ENCODE measurements around the gene SNED1.

SNED1 gene

GRCh38 chr2:241116606-241117560 lies 118.5 kb downstream of the SNED1 start:
- H3K4me3 ChIP-seq (ENCODE audit: low read depth, low read length): no peak overlapping the region
- no peak for TF ChIP-seq CTCF (IDR thresholded peaks at IDR 0.05; ENCODE audit: insufficient read depth, low read length, missing control alignments)
- ChIA-PET POLR2A (no interaction called here), CTCF (no interaction called here)
- DNase-seq (ENCODE audit: low read depth, low spot score): no peak

GRCh38 chr2:241118737-241119505 lies 120.5 kb downstream of the SNED1 start:
- ChIA-PET POLR2A (no interaction called here), CTCF (no interaction called here)
- TF ChIP-seq CTCF (IDR thresholded peaks at IDR 0.05; ENCODE audit: insufficient read depth, low read length, missing control alignments): no peak

GRCh38 chr2:241120440-241120839 lies 122.0 kb downstream of the SNED1 start:
- ChIA-PET POLR2A (no interaction called here), CTCF (interaction anchor here (1.0 kb wide), 2 partner anchors 9 to 206 kb away, joined by 3 to 4 read pairs; no protein-coding TSS in a partner anchor)
- H3K4me3 ChIP-seq (ENCODE audit: low read depth, low read length): no peak overlapping the region
- TF ChIP-seq CTCF (IDR thresholded peaks at IDR 0.05; ENCODE audit: insufficient read depth, low read length, missing control alignments): no peak
- DNase-seq (ENCODE audit: low read depth, low spot score): no peak

More at GRCh38 chr2:241118737-241119505, 120.5 kb downstream of the SNED1 start:
- H3K4me3 ChIP-seq (ENCODE audit: low read depth, low read length): no peak overlapping the region
- no peak for DNase-seq (ENCODE audit: low read depth, low spot score)

DNA sequence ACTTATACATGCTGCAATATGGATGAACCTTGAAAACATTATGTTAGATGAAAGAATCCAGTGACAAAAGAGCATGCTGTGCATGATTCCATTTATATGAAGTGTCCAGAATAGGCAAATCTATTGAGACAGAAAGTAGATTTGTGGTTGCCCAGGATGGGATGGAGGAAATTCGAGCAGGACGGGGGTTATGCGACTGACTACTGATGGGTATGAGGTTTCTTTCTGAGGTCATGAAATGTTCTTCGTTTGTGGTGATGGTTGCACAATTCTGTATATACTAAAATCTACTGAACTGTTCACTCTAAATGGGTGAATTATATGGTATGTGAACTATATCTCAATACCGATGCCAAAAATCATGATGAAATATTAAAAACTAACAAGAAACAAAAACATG lies 122.6 kb downstream of the SNED1 start:
- TF ChIP-seq CTCF (IDR thresholded peaks at IDR 0.05; ENCODE audit: insufficient read depth, low read length, missing control alignments): no peak
- POLR2A ChIA-PET: no interaction called here
- DNase-seq (ENCODE audit: low read depth, low spot score): no peak
- H3K4me3 ChIP-seq (ENCODE audit: low read depth, low read length): no peak overlapping the region
- CTCF ChIA-PET: interaction anchor here (1.0 to 1.1 kb wide), 4 partner anchors 9 to 207 kb away, joined by 3 to 4 read pairs (median 4); no protein-coding TSS in a partner anchor

DNA sequence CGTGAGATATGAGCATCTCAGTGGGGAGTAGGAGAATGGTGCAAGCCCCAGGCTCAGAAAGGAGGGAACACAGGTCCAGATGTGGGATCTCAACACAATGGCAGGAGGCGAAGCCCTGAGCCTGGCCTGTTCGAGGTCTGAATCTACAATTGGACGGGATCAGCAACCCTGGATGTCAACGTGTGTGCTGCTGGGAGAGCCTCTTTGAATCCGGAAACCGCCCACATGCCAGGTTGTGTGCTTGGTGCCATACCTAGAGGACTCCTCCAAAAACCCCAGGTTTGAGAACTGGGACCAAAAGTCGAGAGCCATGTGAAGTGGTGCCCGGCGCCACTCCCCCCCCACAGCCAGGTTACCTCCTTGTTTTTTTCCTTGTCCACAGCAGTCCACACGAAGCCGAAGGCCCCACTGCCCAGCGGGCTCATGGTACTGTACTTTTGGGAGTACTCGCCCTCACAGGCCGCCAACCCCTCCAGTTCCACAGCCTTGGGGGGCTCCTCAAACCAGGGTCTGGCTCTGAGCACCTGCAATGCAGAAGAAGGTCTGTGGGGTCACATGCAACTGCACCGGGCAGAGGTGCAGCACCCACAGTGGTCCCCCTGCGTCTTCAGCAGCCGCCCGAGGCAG lies 124.1 kb downstream of the SNED1 start:
- CTCF ChIA-PET: interaction anchor here (1.1 kb wide), 1 partner anchor 209 kb away, joined by 4 read pairs; no protein-coding TSS in a partner anchor
- DNase-seq (ENCODE audit: low read depth, low spot score): no peak
- H3K4me3 ChIP-seq (ENCODE audit: low read depth, low read length): no peak overlapping the region
- POLR2A ChIA-PET: no interaction called here
- TF ChIP-seq CTCF (IDR thresholded peaks at IDR 0.05; ENCODE audit: insufficient read depth, low read length, missing control alignments): no peak
